ENCODE results near the gene CKM. TPM values are rescaled to one million over a fixed set of nuclear protein-coding genes. Genes with fewer than 3 reads are reported as not detected.
A peak's percentile ranks its signal among the peaks of the same experiment; 100 is the strongest.
"Not testable (repeated sequence)": the region's sequence is repeated elsewhere in the genome, so short reads cannot be mapped to it uniquely, and the experiment has no call there.

CKM gene
- total RNA-seq, 1 donor from 2014 or later, result 3,974 TPM

- Histone ChIP-seq H3K4me1 (peaks cover 80% of the 10 kb centered on the region), H3K27ac (replicated peaks) (no peak overlapping the region), H3K4me3 (peak overlapping the region; percentile 6), H3K27me3 (ENCODE audit: low read depth) (peaks cover 13% of the 10 kb centered on the region), H3K36me3 (peaks cover 72% of the 10 kb centered on the region), H3K9me3 (replicated peaks) (no peaks in the 10 kb centered on the region)
- no peak for TF ChIP-seq CTCF (IDR thresholded peaks at IDR 0.05; ENCODE audit: borderline replicate concordance)
- no peak for DNase-seq
- intact Hi-C loops (cut with micrococcal nuclease), result no loop called here
These were observed 7.4 kb downstream of the CKM start for GRCh38 chr19:45315304-45315703.

- TF ChIP-seq CTCF (IDR thresholded peaks at IDR 0.05; ENCODE audit: borderline replicate concordance), result no peak
- intact Hi-C loops (cut with micrococcal nuclease), result no loop called here
- peaks cover 79% of the 10 kb centered on the region for H3K4me1 ChIP-seq
- H3K27ac ChIP-seq (replicated peaks), result no peak overlapping the region
- H3K9me3 ChIP-seq (replicated peaks), result no peaks in the 10 kb centered on the region
- no peak for DNase-seq
- peaks cover 13% of the 10 kb centered on the region for H3K27me3 ChIP-seq (ENCODE audit: low read depth)
- peak overlapping the region; percentile 6 for H3K4me3 ChIP-seq
- H3K36me3 ChIP-seq, result peaks cover 69% of the 10 kb centered on the region
These were observed 7.9 kb downstream of the CKM start for GRCh38 chr19:45314708-45315245.

- DNase-seq; H3K9me3 ChIP-seq (replicated peaks); intact Hi-C loops (cut with micrococcal nuclease): not testable (repeated sequence)
- Histone ChIP-seq H3K36me3 (peaks cover 66% of the 10 kb centered on the region), H3K4me1 (peaks cover 55% of the 10 kb centered on the region), H3K27me3 (ENCODE audit: low read depth) (peaks cover 11% of the 10 kb centered on the region), H3K4me3 (peak overlapping the region; percentile 4), H3K27ac (replicated peaks) (peak overlapping the region; percentile 59)
These were observed 10.4 kb downstream of the CKM start for GRCh38 chr19:45312285-45312684.

GRCh38 chr19:45311621-45312020 is 11.1 kb downstream of the CKM start:
- H3K27me3 ChIP-seq (ENCODE audit: low read depth), result peaks cover 6% of the 10 kb centered on the region
- peaks cover 68% of the 10 kb centered on the region for H3K36me3 ChIP-seq
- intact Hi-C loops (cut with micrococcal nuclease), result no loop called here
- H3K27ac ChIP-seq (replicated peaks), result peak overlapping the region; percentile 59
- peaks cover 49% of the 10 kb centered on the region for H3K4me1 ChIP-seq
- no peaks in the 10 kb centered on the region for H3K9me3 ChIP-seq (replicated peaks)
- no peak for DNase-seq
- peak overlapping the region; percentile 1 for H3K4me3 ChIP-seq
- TF ChIP-seq CTCF (IDR thresholded peaks at IDR 0.05; ENCODE audit: borderline replicate concordance), result no peak

GRCh38 chr19:45309322-45309721 is 13.4 kb downstream of the CKM start:
- Histone ChIP-seq H3K4me1 (peaks cover 34% of the 10 kb centered on the region), H3K27ac (replicated peaks) (peak overlapping the region; percentile 59), H3K36me3 (peaks cover 66% of the 10 kb centered on the region)
- H3K9me3 ChIP-seq (replicated peaks); intact Hi-C loops (cut with micrococcal nuclease); DNase-seq; H3K4me3 ChIP-seq; H3K27me3 ChIP-seq (ENCODE audit: low read depth): not testable (repeated sequence)

GRCh38 chr19:45307361-45307760 is 15.3 kb downstream of the CKM start:
- no peak for DNase-seq
- H3K36me3 ChIP-seq, result peaks cover 51% of the 10 kb centered on the region
- TF ChIP-seq CTCF (IDR thresholded peaks at IDR 0.05; ENCODE audit: borderline replicate concordance), result no peak

More at GRCh38 chr19:45307361-45307760, 15.3 kb downstream of the CKM start:
- peaks cover 15% of the 10 kb centered on the region for H3K4me1 ChIP-seq
- intact Hi-C loops (cut with micrococcal nuclease), result no loop called here
- peak overlapping the region; percentile 59 for H3K27ac ChIP-seq (replicated peaks)
- H3K9me3 ChIP-seq (replicated peaks), result peaks cover 6% of the 10 kb centered on the region
- H3K4me3 ChIP-seq, result no peak overlapping the region
- no peaks in the 10 kb centered on the region for H3K27me3 ChIP-seq (ENCODE audit: low read depth)

Data from left ventricle myocardium inferior (tissue), 1 donor.